Pancreas (tissue), 10 donors: ENCODE results near the gene SETD6. TPM values are rescaled to one million over a fixed set of nuclear protein-coding genes. Genes with fewer than 3 reads are reported as not detected.

Experiments used
- ATAC-seq, 4 donors: fragments of 200-7000 bp; cut with Tn5 transposase; one replicate each; pipeline versions ENCODE4 v1.8.0 to v1.9.1; 2020; ENCODE audit warnings: mild to moderate bottlenecking in 4 of 4, moderate library complexity in 4 of 4
- DNase-seq, 6 donors: peaks; one replicate each; pipeline ENCODE4 v3.0.0-alpha.2; 2020
- FAIRE-seq: peaks from 2 replicates; lab custom pipeline; 2012; peaks lifted over from hg19 to GRCh38; lab: Jason Lieb, UNC
- H3K27ac ChIP-seq, 4 donors: fragments of 200-600 bp; sonication (generic); 1 replicate in 3 of 4; 2 replicates in 1 of 4; pipeline versions ENCODE4 v1.5.0 to v1.8.0; 2020
- H3K27me3 ChIP-seq, 4 donors: fragments of 200-600 bp; one replicate each; pipeline ENCODE4 v1.8.0; 2021
- H3K36me3 ChIP-seq, 3 donors: fragments of 200-600 bp; sonication (generic) in 1 of 3; one replicate each; pipeline versions ENCODE4 v1.5.0 to v1.8.0; 2020 to 2021
- H3K4me1 ChIP-seq, 3 donors: fragments of 200-600 bp; one replicate each; pipeline ENCODE4 v1.8.0; 2021
- H3K4me3 ChIP-seq, 4 donors: fragments of 200-600 bp; sonication (generic) in 2 of 4; one replicate each; pipeline versions ENCODE4 v1.5.0 to v1.8.0; 2020 to 2021
- H3K9me3 ChIP-seq, 4 donors: fragments of 200-600 bp; one replicate each; pipeline ENCODE4 v1.8.0; 2021
- WGBS, 2 donors: extraction: QIAGEN DNeasy Blood & Tissue Kit; methylation state at CpG; one replicate each; pipeline ENCODE4 v1.1.7; 2013; 5-methylcytosine and 5-hydroxymethylcytosine counted together
- intact Hi-C, 3 donors: fragments of 100-400 bp; cut with DNase I; formaldehyde crosslinking; loops; one replicate each; pipeline versions ENCODE4 v1.11.1 to v1.14.2; 2022
- polyA plus RNA-seq, 2 donors: library from polyadenylated mRNA; stranded (reverse); fragments of 200-250 nt; gene quantifications; one replicate each; pipeline ENCODE4 v1.2.3, GENCODE V29; 2013
- total RNA-seq, 6 donors: library from RNA; stranded (reverse); fragmentation: NEBNext Ultra II Directional in 4 of 6; extraction: Animal tissue kit (Norgen Biotek cat#: 25700) in 4 of 6; gene quantifications; one replicate each; pipeline versions ENCODE4 v1.2.1 to v1.2.4, GENCODE V29; 2021 to 2023
- TF ChIP-seq, protein P1 (sequence below), 4 donors: fragments of 200-600 bp; sonication (generic) in 3 of 4; IDR thresholded peaks; one replicate each; pipeline versions ENCODE4 v1.5.0 to v1.8.0; 2021; ENCODE audit warnings: antibody characterized with exemption in 4 of 4
- donor health status: healthy with polysubstance abuse.
- donor health status: DM: no; HTN: no; CAD: no; lungs with moderate emphysema.
- donor health status: DM: no; HTN: no; CAD: no.
- donor health status: control.
- donor health status: control.
- donor health status: Bipolar disorder and iron deficiency.
- donor health status: DM: yes; HTN: yes; CAD: no.
- donor health status: DM: no; HTN: no; CAD: no.
- donor health status: DM: no; HTN: no; CAD: no.
- donor health status: DM: yes; HTN: yes; CAD: no.

The SETD6 gene
- total and polyA plus RNA-seq, 8 donors = 13.8 to 38.2 (median 21.1) TPM

DNA sequence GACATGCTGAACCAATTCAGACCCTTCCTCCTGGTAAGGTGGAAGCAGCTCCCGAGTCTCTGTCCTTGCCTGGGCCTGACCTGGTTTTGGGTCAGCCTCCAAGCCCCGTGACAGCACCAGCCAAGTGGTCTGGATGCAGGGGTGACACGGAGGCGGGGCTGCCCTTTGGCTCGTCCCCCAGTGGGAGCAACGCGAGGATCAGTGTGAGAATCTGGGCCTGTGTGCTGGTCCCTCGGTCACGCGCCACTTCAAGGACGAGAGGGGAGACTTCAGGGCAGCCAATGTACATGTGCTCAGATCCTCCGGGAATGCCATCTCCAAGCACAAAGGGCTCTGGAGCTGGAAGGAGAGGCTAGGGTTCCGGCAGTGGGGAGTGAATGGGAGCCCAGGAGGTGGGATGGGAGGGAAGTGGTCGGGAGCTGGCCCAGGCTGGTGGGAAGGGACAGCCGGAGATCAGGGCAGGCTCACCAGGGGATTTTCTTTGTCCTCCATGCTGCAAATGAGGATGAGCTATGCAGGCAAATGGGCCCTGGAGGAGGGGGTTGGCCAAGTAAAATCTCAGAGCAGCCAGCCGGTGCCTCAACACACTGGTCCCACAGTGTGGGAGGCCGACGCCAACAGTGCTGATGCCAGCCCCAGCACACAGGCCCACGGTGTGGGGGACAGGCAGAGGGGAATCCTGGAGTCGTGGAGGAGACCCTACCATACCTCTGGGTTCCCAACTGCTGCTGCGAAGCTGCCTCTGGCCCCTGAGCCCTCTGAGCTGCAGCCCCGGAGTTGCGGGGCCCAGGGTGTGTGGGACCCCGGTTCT, 19.6 kb upstream of the SETD6 start:
- Histone ChIP-seq H3K4me1 (no peaks in the 10 kb centered on the region), H3K27ac (peak overlapping the region in 2 of 4 donors; percentile 15 to 52), H3K9me3 (no peaks in the 10 kb centered on the region), H3K27me3 (no peaks in the 10 kb centered on the region), H3K4me3 (no peak overlapping the region), H3K36me3 (no peaks in the 10 kb centered on the region)
- FAIRE-seq (no peak), ATAC-seq (no peak), DNase-seq (peak in 2 of 6 donors; percentile 32 to 54)
- TF ChIP-seq, protein P1, sequence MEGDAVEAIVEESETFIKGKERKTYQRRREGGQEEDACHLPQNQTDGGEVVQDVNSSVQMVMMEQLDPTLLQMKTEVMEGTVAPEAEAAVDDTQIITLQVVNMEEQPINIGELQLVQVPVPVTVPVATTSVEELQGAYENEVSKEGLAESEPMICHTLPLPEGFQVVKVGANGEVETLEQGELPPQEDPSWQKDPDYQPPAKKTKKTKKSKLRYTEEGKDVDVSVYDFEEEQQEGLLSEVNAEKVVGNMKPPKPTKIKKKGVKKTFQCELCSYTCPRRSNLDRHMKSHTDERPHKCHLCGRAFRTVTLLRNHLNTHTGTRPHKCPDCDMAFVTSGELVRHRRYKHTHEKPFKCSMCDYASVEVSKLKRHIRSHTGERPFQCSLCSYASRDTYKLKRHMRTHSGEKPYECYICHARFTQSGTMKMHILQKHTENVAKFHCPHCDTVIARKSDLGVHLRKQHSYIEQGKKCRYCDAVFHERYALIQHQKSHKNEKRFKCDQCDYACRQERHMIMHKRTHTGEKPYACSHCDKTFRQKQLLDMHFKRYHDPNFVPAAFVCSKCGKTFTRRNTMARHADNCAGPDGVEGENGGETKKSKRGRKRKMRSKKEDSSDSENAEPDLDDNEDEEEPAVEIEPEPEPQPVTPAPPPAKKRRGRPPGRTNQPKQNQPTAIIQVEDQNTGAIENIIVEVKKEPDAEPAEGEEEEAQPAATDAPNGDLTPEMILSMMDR (IDR thresholded peaks at IDR 0.05) = no peak
- WGBS, 2 donors = 52 to 56% methylated on average over 24 of the region's 24 CpGs
- intact Hi-C loops = no loop called here

DNA sequence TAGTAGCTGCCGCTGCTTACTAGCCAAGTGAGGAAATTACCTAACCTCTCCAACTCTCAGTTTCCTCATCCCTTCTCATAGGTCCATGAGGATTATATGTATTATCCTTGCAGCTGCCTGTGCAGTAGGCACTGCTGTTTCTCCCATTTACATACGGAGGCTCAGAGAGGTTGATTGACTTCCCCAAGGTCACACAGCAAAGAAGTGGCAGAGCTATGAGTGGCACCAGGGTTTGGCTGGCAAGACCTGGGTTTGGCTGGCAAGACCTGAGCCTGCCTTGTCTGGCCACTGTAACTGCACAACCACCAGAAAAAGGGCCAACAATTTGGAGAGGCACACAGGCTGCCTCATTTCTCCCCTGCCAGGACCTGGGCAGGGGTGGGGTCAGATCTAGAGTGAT, 17.8 kb upstream of the SETD6 start:
- Histone ChIP-seq H3K27ac (no peak overlapping the region), H3K27me3 (no peaks in the 10 kb centered on the region), H3K4me3 (no peak overlapping the region), H3K36me3 (no peaks in the 10 kb centered on the region), H3K4me1 (peaks cover 0 to 9% (median 4%) of the 10 kb centered on the region in 3 donors), H3K9me3 (no peaks in the 10 kb centered on the region)
- WGBS, 2 donors = 57 to 63% methylated on average over 2 of the region's 2 CpGs
- TF ChIP-seq, protein P1 (IDR thresholded peaks at IDR 0.05) = no peak
- ATAC-seq (no peak), FAIRE-seq (no peak), DNase-seq (no peak)
- intact Hi-C loops = no loop called here

DNA sequence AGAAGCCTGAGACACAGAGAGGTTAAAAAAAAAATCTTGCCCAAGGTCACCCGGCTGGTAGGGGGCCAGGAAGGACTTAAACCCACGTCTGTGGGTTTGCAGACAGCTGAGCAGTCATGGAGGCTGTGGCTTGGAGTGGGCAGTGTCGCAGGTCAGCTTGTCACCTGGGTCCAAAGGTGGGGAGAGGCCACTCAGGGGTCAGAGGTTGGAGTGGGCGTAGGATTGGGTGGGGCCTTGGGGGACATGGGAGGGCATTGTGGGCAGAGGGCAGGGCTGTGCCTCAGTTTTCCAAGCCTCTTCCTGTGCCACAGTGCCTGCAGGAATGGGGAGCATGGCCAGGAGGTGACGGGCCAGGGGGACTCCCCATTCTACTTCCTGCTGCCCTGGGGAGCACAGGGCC, 17.4 kb upstream of the SETD6 start:
- Histone ChIP-seq H3K4me1 (peaks cover 0 to 9% (median 4%) of the 10 kb centered on the region in 3 donors), H3K36me3 (no peaks in the 10 kb centered on the region), H3K9me3 (no peaks in the 10 kb centered on the region), H3K27ac (no peak overlapping the region), H3K27me3 (no peaks in the 10 kb centered on the region), H3K4me3 (no peak overlapping the region)
- FAIRE-seq (no peak), DNase-seq (peak in 1 of 6 donors; percentile 29), ATAC-seq (no peak)
- intact Hi-C loops = no loop called here
- TF ChIP-seq, protein P1 (IDR thresholded peaks at IDR 0.05) = no peak
- 21 to 34% methylated on average over 5 of the region's 5 CpGs for WGBS, 2 donors

DNA sequence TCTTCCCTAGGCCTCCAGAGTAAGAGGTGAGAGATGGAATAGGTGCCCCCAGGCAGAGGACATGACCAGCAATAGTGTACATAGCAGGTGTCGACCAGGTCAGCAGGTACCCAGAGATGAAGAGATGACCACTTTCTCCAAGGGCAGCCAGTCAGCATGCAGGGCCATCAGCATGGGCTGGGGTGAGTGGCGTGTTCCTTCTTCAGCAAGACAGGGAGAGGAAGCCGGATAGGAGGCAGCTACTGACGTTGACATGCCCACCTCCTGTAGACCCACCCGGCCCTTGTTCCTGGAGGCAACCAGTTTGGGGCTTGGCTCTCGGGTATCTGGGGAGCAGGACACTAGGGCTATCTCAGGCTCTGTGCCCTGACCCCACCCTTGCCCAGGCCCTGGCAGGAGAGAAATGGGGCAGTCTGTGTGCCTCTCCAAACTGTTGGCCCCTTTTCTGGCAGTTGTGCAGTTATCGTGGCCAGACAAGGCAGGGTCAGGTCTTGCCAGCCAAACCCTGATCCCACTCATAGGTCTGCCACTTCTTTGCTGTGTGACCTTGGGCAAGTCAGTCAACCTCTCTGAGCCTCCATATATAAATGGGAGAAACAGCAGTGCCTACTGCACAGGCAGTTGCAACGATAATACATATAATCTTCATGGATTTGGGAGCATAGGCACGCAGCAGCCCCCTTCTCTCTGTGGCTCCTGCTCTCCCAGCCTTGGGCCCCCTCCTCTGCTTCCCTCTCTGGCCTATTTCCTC, 16.8 kb upstream of the SETD6 start:
- Histone ChIP-seq H3K27me3 (no peaks in the 10 kb centered on the region), H3K4me3 (no peak overlapping the region), H3K36me3 (no peaks in the 10 kb centered on the region), H3K9me3 (no peaks in the 10 kb centered on the region), H3K27ac (no peak overlapping the region), H3K4me1 (peaks cover 0 to 9% (median 4%) of the 10 kb centered on the region in 3 donors)
- 72 to 74% methylated on average over 9 of the region's 9 CpGs for WGBS, 2 donors
- FAIRE-seq = no peak
- DNase-seq = peak in 1 of 6 donors; percentile 54
- ATAC-seq = no peak
- TF ChIP-seq, protein P1 (IDR thresholded peaks at IDR 0.05) = no peak
- intact Hi-C loops = no loop called here
